NB4 (cell line): ENCODE results near the gene CPVL.

ENCODE experiments used
- DNase-seq: peaks from one replicate; pipeline ENCODE4 v3.0.0; 2010; ENCODE audit warnings: low read depth
- H3K4me3 ChIP-seq: one replicate; pipeline ENCODE4 v1.5.1; 2011; ENCODE audit warnings: mild to moderate bottlenecking, low read depth, low read length, moderate library complexity
- CTCF ChIP-seq: IDR thresholded peaks from one replicate; pipeline ENCODE4 v1.5.1; 2012; ENCODE audit warnings: low read depth, low read length
- MYC ChIP-seq: IDR thresholded peaks from 2 replicates; pipeline ENCODE4 v1.6.1; 2011; ENCODE audit warnings: low read depth, low read length
- POLR2A ChIP-seq: IDR thresholded peaks from 2 replicates; pipeline ENCODE4 v1.6.1; 2011; ENCODE audit warnings: mild to moderate bottlenecking; ENCODE audit not compliant: insufficient read length; ENCODE audit errors: extremely low read depth
- TF ChIP-seq, protein P1 (sequence below): IDR thresholded peaks from 2 replicates; pipeline ENCODE4 v1.6.1; 2011; ENCODE audit warnings: low read depth, low read length

CPVL gene

GRCh38 chr7:29179115-29179514 is 32.8 kb upstream of the CPVL start:
- TF ChIP-seq, protein P1, sequence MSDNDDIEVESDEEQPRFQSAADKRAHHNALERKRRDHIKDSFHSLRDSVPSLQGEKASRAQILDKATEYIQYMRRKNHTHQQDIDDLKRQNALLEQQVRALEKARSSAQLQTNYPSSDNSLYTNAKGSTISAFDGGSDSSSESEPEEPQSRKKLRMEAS = no peak
- H3K4me3 ChIP-seq = no peak overlapping the region

DNA sequence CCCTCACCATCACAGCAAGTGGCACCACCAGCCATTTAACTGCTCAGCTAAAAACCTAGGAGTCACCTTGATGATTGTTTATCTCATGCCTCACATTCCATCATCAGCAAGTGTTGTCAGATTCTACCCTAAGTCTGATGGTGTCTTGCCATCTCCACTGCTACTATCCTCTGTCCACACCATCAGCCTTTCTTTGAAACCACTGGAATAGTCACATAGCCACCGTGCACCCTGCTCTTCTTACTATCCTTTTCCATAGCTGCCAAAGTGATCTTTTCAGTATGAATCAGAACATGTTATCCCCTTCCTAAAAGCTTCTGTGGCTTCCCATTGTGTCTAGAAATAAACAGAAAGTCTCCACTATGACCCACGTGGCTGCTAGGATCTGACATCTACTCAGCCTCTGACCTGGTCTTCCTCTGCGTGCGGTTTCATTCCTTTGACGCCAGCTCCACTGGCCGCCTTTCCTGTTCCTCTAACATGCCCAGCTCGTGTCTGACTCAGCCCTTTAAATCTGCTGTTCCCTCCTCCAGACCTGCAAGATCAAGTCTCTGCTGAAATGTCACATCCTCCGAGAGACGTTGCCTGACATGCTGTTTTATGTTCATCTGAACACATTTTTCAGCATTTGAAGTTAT is 31.7 kb upstream of the CPVL start:
- no peak for TF ChIP-seq POLR2A
- TF ChIP-seq, protein P1 = 0 out of 2 replicates have a peak, but pooled peaks have one; percentile 26
- H3K4me3 ChIP-seq = no peak overlapping the region
- peak; percentile 47 for DNase-seq

More at GRCh38 chr7:29179115-29179514, 32.8 kb upstream of the CPVL start:
- DNase-seq = no peak

GRCh38 chr7:29173458-29173857 is 27.1 kb upstream of the CPVL start:
- no peak overlapping the region for H3K4me3 ChIP-seq
- TF ChIP-seq, protein P1 = no peak
- TF ChIP-seq MYC (no peak), POLR2A (no peak), CTCF (no peak)
- DNase-seq = no peak

- no peak overlapping the region for H3K4me3 ChIP-seq
- no peak for DNase-seq
- TF ChIP-seq, protein P1 = no peak
- TF ChIP-seq POLR2A = no peak
Measured at GRCh38 chr7:29170781-29171180, 24.4 kb upstream of the CPVL start.

DNA sequence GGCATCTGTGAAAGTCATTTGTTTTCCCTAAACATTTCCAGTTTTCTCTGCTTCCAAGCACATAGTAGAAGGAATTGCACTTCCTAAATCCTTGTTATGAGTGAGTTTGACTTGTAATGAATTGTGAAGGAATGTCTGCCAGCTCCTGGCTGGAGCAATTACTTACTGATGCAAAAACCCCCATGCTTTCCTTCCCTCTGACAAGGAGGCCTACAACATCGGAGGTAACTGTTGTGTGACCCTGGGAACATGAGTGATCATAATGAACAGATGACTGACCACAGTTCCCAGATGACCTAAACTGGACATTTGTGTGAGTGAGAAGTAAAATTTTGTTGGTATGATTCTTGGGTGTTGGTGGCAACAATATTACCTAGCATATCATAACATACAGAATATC is 21.4 kb upstream of the CPVL start:
- no peak for TF ChIP-seq CTCF
- TF ChIP-seq, protein P1 = no peak
- no peak overlapping the region for H3K4me3 ChIP-seq
- DNase-seq = no peak

- TF ChIP-seq MYC (no peak), POLR2A (no peak), CTCF (no peak)
- TF ChIP-seq, protein P1 = no peak
- DNase-seq = no peak
- H3K4me3 ChIP-seq = no peak overlapping the region
Measured at GRCh38 chr7:29163854-29164253, 17.5 kb upstream of the CPVL start.

- TF ChIP-seq POLR2A (no peak), MYC (no peak), CTCF (no peak)
- TF ChIP-seq, protein P1 = no peak
- DNase-seq = no peak
- no peak overlapping the region for H3K4me3 ChIP-seq
Measured at GRCh38 chr7:29162577-29162976, 16.2 kb upstream of the CPVL start.
